ENCODE results near the gene RHOV. TPM values are rescaled to one million over a fixed set of nuclear protein-coding genes. Genes with fewer than 3 reads are reported as not detected.
A peak's percentile ranks its signal among the peaks of the same experiment; 100 is the strongest.

RHOV gene
- total RNA-seq, 2 donors from 2014 or later = 14.9 to 18.6 TPM

- no peak for DNase-seq
- intact Hi-C loops (cut with DNase I) = no loop called here
- H3K27ac ChIP-seq = peak overlapping the region; percentile 96
- H3K4me3 ChIP-seq = peak overlapping the region; percentile 81
- H3K27me3 ChIP-seq = no peaks in the 10 kb centered on the region
- H3K36me3 ChIP-seq = no peaks in the 10 kb centered on the region
- H3K9me3 ChIP-seq = no peaks in the 10 kb centered on the region
- H3K4me1 ChIP-seq = no peaks in the 10 kb centered on the region
- no peak for TF ChIP-seq CTCF (IDR thresholded peaks at IDR 0.05)
- peak overlapping the region; percentile 52 to 94 for H3K9ac ChIP-seq (ENCODE audit: low read depth in 2 of 2, low read length in 2 of 2)
Measured at GRCh38 chr15:40846841-40847222, 27.2 kb downstream of the RHOV start.

GRCh38 chr15:40845511-40846284, 28.3 kb downstream of the RHOV start:
- intact Hi-C loops (cut with DNase I) = no loop called here
- H3K9me3 ChIP-seq = no peaks in the 10 kb centered on the region
- no peaks in the 10 kb centered on the region for H3K36me3 ChIP-seq
- no peaks in the 10 kb centered on the region for H3K27me3 ChIP-seq
- peak overlapping the region; percentile 52 to 94 for H3K9ac ChIP-seq (ENCODE audit: low read depth in 2 of 2, low read length in 2 of 2)
- H3K4me3 ChIP-seq = peak overlapping the region; percentile 81
- H3K27ac ChIP-seq = peak overlapping the region; percentile 96
- DNase-seq = peak; percentile 91
- no peaks in the 10 kb centered on the region for H3K4me1 ChIP-seq
- no peak for TF ChIP-seq CTCF (IDR thresholded peaks at IDR 0.05)

GRCh38 chr15:40845036-40845435, 29.0 kb downstream of the RHOV start:
- no peaks in the 10 kb centered on the region for H3K36me3 ChIP-seq
- peak overlapping the region; percentile 81 for H3K4me3 ChIP-seq
- no peaks in the 10 kb centered on the region for H3K4me1 ChIP-seq
- intact Hi-C loops (cut with DNase I) = no loop called here
- peak overlapping the region; percentile 77 to 94 for H3K9ac ChIP-seq (ENCODE audit: low read depth in 2 of 2, low read length in 2 of 2)
- no peak for DNase-seq
- no peak for TF ChIP-seq CTCF (IDR thresholded peaks at IDR 0.05)
- no peaks in the 10 kb centered on the region for H3K27me3 ChIP-seq
- peak overlapping the region; percentile 96 for H3K27ac ChIP-seq
- H3K9me3 ChIP-seq = no peaks in the 10 kb centered on the region

GRCh38 chr15:40844696-40845030, 29.4 kb downstream of the RHOV start:
- intact Hi-C loops (cut with DNase I) = no loop called here
- Histone ChIP-seq H3K9me3 (no peaks in the 10 kb centered on the region), H3K4me1 (no peaks in the 10 kb centered on the region), H3K27ac (peak overlapping the region; percentile 96), H3K36me3 (no peaks in the 10 kb centered on the region), H3K27me3 (no peaks in the 10 kb centered on the region), H3K9ac (ENCODE audit: low read depth in 2 of 2, low read length in 2 of 2) (peak overlapping the region; percentile 77 to 94), H3K4me3 (peak overlapping the region; percentile 81)
- no peak for DNase-seq
- no peak for TF ChIP-seq CTCF (IDR thresholded peaks at IDR 0.05)

GRCh38 chr15:40843885-40844695, 29.9 kb downstream of the RHOV start, which contains the start of gene SPINT1:
Gene SPINT1, plus strand, starts transcription at chr15:40844048. Its CDS starts 507 bp downstream, at chr15:40844555.
- H3K27me3 ChIP-seq = no peaks in the 10 kb centered on the region

More at GRCh38 chr15:40843885-40844695, 29.9 kb downstream of the RHOV start, which contains the start of gene SPINT1:
- Histone ChIP-seq H3K9me3 (no peaks in the 10 kb centered on the region), H3K36me3 (no peaks in the 10 kb centered on the region), H3K9ac (ENCODE audit: low read depth in 2 of 2, low read length in 2 of 2) (peak within 1 kb of the TSS; percentile 77 to 94), H3K4me1 (no peaks in the 10 kb centered on the region), H3K27ac (peak within 1 kb of the TSS; percentile 96), H3K4me3 (peak within 1 kb of the TSS; percentile 81)
- no peak for TF ChIP-seq CTCF (IDR thresholded peaks at IDR 0.05)
- intact Hi-C loops (cut with DNase I) = no loop called here
- DNase-seq = peak; percentile 82

Measured in colonic mucosa (tissue), 4 donors.